Ishikawa (cell line): ENCODE data around the gene NEDD4L.

Experiments
- CEBPB ChIP-seq: IDR thresholded peaks from 2 replicates; pipeline ENCODE4 v1.6.1; 2012
- EP300 ChIP-seq: IDR thresholded peaks from 2 replicates; pipeline ENCODE4 v1.6.1; 2012; ENCODE audit warnings: borderline replicate concordance
- MAX ChIP-seq: IDR thresholded peaks from 2 replicates; pipeline ENCODE4 v1.6.1; 2012
- REST ChIP-seq: IDR thresholded peaks from 2 replicates; pipeline ENCODE4 v1.6.1; 2012; ENCODE audit warnings: low read depth, mild to moderate bottlenecking
- TAF1 ChIP-seq: IDR thresholded peaks from 2 replicates; pipeline ENCODE4 v1.6.1; 2012; ENCODE audit warnings: low read depth, mild to moderate bottlenecking
- YY1 ChIP-seq: IDR thresholded peaks from 2 replicates; pipeline ENCODE4 v1.6.1; 2012; ENCODE audit warnings: low read depth

DNA sequence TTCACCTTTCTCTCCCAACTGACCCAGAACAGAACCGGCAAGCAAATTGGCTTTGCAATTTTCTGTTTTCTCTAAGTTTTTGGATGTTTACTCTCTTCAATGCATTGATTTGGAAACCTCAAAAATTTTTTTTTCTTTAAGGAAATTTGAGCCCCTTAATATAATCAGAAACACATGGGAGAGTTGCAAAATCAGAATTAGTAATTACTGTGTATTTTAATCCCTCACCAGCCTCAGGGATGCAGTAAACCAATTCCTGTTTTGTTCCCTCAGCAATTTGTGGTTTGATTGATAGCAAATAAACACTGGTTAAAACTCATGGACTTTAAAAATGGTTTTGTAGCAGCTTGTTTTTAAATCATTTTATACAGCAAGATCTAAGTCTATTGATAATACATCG lies 281.5 kb downstream of the NEDD4L start:
- no peak for TF ChIP-seq YY1
- no peak for TF ChIP-seq REST
- TF ChIP-seq CEBPB, result no peak
- TF ChIP-seq MAX, result no peak
- no peak for TF ChIP-seq EP300
- TF ChIP-seq TAF1, result no peak
